HG03342 (cell line): ENCODE data around the gene MAN1C1.

Source experiments
- ATAC-seq: cut with Tn5 transposase; IDR thresholded peaks from one replicate; pipeline ENCODE4 v1.9.1; 2021; ENCODE audit warnings: mild to moderate bottlenecking, moderate library complexity; ENCODE audit not compliant: unreplicated experiment

The MAN1C1 gene

DNA sequence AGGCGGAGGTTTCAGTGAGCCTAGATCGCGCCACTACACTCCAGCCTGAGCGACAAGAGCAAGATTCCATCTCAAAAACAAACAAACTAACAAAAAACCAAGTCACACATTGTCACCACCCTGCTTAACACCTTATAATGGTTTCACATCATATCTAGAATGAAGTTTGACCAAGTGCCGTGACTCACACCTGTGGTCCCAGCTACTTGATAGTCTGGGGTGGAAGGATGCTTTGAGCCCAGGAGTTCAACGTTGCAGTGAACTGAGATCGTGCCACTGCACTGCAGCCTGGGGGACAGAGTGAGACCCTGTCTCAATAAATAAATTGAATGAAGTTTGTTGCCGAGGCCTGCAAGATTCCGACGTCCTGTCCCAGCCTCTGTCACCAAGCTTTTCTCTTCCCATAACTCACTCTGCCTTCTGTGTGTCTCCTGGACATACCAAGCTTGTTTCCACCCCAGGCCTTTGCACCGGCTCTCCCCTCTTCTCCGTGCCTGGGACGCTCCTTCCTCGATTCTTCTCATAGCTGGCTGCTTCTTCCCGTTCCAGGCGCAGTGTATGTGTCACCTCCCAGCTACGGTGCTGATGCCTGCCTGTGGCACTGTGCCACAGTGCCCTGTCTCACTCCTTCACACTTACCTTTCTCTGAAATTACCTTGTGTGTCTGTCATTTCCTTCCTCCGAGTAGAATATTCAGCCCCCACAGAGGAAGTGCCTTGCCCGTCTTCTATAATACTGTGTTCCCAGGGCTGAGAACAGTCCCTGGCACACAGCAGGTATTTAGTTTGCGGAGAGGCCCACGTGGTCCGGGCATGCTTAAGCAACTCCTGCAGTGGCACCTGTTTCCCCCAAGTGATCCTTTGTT lies 179.6 kb downstream of the MAN1C1 start:
- ATAC-seq = no peak

DNA sequence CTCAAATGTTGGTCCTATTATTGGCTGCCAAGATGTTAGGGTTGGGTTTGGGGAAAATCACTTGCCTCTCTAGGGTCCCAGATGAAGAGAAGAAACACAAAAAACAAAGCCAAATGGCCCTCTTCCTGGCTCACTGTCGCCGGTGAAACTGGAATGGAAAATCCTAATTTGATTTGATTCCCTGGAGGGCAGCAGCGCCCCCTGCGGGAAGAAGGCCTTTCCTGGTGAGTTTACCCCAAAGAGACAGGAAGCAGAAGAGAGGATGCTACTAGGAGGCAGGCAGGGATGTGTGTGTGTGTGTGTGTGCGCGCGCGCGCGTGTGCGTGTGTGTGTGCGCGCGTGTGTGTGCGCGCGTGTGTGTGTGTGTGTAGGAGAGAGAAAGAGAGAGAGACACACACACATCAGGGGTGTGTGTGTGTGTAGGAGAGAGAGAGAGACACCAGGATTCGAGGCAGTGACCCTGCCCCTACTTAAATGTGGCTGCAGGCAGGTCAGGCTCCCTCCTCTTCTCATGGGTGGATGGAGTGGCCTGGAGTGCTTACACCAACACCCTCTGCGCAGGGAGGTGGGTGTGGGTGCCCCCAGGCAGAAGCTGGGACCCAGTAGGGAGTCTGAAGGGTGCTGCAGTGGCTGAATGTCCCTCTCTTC lies 180.3 kb downstream of the MAN1C1 start:
- no peak for ATAC-seq

DNA sequence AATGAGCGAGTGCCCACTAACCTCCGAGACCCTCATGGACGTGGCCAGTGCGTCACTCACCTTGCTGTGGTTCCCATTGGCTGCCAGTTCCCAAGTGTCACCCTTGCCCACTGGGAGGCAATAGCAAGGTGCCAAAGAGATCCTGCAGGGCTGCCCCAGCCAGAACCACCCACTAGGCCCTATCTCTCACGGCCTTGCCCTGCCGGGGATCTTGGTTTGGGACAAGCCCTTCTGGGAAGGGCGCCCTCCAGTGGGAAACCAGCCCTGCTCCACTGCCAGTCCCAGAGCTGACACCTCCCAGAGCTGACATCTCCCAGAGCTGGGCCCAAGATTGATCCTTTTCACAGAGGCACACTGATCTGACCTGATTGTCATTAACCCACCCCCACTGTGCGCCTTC lies 181.3 kb downstream of the MAN1C1 start:
- no peak for ATAC-seq

DNA sequence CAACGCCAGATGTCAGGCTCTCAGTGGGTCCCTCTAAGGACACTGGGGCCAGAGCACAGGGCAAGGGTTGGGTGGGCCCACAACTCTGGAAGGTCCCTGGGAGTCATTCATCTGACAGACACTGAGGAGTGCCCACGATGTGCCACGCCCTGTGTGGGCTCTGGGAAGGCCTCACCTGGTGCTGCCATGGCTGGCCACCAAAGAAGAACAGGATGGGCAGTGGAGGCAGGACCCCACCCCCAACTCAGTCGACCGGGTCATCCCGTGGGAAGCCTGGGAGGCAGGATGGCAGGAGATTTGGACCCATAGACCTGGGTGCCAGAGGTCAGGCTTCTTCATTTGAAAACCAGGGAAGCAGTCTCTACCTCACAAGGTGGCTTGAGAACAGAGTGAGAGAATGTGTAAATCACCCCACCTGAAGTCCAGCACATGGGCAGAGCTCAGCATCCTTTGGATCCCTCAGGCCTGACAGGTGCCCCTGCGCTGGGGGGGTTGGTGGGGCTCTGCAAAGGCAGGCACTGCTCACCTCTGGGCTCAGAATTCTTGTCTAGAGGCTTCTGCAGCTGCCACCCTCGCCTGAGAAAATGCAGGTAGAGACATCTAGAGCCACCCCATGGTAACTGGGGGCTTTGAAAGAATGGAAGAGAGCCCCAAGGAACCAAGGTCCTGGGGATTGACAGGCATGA lies 182.2 kb downstream of the MAN1C1 start:
- no peak for ATAC-seq

DNA sequence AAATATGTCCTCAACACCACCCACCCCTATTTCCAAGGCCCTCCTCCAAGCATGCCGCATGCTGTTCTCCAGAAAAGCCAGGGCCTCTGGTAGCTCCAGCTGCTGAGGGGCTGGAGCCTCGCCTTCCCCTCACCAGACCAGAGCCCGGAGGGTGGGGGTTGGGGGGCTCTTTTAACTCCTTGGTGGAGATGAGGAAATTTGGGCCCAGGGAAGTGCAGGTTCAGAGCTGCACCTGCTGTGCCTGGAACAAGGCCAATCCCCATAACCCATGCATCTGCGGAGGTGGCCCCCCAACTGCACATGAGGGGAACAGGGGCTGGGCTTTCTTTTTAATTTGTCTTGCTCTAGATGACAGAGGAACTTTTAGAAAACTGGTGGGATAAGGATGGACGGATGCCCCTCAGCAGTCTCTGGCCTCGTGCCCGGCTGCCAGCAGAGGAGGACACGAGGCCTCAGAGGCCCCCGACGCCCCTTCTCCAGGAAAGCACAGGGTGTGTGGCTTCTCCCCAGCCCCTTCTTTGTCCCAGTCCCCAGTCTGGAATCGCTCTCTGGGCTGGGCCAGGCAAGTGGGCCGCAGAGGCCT lies 182.9 kb downstream of the MAN1C1 start:
- ATAC-seq = no peak

DNA sequence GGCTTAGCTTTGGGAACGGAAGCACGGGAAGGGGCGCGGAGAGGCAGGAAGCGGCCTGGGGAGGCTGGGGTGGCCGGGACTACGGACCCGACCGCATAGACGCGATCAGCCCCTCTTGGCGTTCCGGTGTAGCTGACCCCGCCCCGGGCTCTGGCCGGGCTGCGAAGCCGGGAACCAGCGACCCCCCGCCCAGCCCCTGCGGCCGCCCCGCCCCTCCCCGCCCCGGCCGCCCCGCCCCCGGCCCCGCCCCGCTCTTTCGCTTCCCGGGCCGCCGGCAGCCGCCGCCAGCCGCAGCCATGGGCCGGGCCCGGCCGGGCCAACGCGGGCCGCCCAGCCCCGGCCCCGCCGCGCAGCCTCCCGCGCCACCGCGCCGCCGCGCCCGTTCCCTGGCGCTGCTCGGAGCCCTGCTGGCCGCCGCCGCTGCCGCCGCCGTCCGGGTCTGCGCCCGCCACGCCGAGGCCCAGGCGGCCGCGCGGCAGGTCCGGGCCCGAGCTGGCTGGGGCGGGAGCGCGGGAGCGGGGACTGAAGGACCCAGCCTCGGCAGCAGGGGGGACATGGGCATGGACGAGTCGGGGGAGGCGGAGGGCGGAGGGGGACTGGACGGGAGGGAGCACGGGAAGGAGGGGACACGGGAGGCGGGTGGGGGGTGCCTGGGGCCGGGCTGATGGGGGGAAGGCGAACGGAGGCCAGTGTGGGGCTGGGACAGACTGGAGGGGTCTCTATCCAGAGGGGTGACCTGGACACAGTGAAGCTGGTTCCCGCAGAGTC lies 183.5 kb downstream of the MAN1C1 start, which contains the start of gene SELENON:
Gene SELENON (plus strand): TSS at position 259 of the 768 bp plus-strand sequence. CDS start 38 bp downstream, at position 297.
- no peak for ATAC-seq

DNA sequence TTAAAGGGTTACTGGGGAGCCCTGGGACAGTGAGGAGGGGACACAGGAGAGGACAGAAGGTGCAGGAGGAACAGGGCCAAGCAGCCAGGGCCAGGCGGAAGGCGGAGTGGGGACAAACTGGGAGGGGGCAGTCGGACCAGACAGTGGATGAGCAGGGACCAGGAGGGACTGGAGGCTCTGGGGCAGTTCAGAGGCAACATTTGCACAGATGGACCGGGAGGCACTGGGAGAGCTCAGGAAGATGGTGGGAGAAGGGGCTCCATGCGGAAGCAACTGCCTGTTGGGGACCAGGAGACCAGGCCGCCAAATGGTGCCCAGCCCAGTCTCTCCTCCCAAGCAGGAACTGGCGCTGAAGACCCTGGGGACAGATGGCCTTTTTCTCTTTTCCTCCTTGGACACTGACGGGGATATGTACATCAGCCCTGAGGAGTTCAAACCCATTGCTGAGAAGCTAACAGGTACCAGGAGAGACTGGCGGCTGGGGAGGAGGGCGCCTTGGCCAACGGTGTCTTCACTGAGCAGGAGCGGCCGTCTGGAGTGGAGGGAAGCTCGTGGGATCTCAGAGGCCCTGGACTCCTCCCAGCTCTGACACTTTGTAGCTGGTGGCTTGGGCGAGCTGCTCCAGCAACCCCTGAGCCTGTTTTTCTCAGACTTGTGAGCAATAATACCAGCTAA lies 184.2 kb downstream of the MAN1C1 start:
- no peak for ATAC-seq

DNA sequence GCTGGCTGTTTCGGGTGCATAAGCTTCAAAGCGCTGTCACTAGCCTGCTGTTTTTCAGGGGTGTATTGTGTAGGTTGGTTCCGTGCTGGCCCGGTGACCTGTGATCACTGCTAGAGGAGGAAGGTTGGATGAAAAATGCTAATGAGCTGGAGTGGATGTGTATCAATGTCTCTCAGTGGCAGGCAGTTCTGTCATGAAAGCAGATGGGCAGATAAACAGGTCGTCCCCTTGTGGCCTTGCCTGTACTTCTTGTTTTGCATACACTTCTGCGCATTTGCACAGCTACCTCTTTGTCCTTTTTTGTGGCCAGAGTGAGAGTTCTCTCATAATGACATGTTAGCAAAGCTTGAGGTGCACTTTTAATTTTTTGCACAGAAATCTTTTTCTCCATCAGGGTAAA lies 186.3 kb downstream of the MAN1C1 start:
- no peak for ATAC-seq

DNA sequence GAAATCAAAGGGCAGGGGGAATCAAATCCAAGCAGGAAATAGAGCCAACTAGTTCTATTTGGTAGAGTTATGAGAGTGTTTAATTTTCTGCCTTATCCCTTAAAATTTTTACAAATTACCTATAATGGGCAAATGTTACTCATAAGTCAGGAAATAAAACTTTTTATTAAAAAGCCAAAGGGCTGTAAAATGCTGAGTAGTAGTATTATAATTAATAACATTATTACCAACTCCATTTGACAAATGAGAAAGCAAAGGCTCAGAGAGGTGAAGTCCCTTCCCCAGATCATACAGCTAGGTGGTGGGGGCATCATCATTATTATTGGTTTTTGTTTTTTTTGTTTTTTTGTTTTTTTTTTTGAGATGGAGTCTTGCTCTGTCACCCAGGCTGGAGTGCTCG lies 186.8 kb downstream of the MAN1C1 start:
- ATAC-seq = no peak

DNA sequence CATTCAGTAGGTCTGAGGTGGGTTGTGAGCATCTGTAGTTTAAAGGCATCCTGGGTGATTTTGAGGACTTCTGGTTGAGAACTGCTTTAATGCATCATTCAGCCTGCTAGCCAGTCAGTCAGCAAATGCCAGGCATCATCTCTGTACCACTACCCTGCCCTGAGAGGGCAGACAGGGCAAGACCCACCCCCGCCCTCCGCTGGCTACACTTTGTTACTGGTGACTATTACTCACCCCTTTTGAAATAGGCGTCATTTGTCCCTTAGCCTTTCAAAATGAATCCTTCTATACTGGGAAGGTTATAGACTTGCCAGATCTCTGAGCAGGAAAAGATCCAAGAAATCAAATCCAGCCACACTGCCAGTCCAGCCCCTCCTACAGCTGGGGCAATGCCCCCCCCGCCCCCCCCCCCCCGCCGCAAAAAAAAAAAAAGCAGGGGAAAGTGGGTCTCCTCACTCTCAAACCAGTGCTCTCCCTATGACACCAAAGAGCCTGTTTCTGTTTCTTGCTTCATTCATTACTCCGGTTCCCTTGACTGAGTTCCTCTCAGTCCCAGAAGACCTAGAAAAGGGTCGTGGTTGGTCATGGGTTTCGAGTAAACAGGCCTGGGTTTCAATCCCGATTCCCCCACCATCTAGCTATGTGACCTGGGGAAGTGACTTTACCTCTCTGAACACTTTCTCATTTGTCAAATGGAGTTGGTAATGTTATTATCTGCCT lies 187.8 kb downstream of the MAN1C1 start:
- no peak for ATAC-seq

DNA sequence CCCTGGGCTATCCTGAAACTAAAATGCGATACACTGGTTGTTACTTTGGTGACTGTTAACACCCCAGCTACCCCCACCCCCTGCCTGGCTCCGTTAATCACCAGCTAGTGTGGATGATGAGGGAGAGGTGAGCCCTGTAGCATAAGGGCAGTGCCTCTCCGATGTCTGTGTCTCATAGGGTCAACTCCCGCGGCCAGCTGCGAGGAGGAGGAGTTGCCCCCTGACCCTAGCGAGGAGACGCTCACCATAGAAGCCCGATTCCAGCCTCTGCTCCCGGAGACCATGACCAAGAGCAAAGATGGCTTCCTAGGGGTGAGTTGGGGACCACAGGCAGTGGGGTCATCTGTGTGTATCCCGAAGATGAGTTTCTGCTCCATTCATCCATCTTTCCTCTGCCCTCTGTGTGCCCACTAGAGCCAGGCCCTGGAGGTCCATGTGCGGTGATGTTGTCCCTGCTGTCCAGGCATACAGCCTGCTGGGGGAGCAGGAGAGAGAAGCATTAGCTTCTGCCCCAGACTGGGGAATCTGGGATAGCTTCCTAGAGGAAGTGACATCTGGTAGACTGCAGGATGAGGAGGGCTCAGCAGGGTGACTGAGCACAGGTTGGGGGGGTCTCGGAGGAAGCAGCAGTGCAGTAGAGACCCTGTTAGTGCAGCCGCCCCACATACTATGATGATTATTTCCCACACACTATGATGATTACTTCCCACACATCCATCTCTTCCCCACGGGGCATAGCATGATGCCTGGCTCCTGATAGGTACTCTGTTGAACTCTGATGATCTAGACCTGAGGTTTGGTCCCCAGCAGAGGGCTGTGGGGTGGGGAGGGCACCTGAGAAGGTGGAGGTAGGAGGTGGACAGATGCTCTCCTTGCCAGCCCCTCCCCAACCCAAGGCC lies 188.6 kb downstream of the MAN1C1 start:
- ATAC-seq = no peak

DNA sequence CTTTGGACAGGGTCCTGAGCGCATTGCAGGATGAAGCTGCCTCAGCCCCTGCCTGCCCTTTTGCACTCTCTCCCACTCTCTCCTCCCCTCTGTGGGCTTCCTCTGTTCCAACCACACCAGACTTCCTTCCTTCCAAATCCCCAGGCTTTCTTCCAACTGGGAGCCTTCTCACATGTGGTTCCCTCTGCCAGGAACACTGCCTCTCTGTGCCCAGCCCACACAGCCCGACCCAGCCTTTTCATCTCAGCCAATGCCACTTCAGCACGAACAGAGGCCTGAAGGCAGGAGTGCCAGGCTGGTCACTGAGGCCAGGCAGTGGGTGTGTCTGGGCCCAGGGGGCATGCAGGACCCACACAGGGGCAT lies 189.3 kb downstream of the MAN1C1 start:
- ATAC-seq = no peak

DNA sequence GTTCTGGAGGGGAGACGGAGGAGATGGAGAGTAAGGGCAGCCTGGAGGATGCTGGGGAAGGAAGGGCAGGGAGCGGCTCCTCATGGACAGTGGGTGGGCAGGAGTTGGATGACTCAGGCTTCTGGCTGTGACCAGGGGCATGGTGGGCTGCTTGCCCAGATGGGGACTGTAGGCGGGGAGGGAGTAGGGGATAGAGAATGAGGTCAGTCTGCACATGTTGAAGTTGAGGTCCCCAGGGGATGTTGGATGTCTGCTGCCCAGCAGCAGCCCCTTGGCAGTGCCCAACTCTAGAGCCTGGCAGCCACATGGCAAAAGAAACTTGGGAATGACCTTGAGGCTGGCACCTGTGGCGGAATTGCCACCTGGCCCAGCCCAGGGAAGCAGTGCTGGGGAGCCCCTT lies 189.8 kb downstream of the MAN1C1 start:
- no peak for ATAC-seq

DNA sequence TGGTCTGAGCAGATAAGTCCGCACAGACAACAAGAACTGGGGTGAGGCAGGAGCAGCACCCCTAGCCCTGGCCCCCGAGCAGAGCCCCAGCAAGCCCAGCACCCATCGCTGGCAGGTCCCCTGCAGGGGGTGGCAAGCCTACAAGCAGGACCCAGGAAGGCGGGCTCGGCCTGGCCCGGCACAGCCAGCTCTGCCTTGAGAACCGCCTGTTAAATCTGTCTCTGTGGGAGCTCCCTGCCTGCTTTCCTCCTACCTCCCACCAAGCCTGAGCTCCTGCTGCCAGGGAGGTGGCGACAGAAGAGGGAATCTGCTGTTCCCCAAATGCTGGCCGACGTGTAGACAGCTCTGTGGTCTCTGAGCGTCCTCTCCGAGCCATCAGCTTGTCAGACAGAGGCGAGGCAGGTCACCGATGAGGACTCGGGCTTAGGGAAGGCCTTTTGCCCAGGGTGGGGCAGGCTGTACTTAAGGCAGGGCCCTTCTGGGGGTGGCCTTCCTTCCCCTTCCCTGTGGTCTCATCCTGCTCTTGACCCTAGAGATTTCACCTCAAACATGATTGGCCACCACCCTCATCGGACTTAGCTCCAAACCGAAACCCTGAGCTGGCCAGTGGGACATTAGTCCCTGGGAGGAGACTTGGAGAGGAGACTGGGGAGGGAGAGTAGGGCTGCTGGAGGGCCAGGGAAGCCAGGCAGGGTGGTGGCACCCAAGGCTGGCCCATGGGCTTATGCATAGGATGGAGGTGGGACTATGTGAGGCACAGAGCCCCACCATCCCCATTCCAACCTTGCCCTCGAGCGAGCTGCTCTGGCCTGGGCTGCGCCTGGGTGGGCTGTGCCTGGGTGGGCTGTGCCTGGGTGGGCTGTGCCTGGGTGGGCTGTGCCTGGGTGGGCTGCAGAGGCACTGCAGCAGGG lies 191.1 kb downstream of the MAN1C1 start:
- no peak for ATAC-seq

DNA sequence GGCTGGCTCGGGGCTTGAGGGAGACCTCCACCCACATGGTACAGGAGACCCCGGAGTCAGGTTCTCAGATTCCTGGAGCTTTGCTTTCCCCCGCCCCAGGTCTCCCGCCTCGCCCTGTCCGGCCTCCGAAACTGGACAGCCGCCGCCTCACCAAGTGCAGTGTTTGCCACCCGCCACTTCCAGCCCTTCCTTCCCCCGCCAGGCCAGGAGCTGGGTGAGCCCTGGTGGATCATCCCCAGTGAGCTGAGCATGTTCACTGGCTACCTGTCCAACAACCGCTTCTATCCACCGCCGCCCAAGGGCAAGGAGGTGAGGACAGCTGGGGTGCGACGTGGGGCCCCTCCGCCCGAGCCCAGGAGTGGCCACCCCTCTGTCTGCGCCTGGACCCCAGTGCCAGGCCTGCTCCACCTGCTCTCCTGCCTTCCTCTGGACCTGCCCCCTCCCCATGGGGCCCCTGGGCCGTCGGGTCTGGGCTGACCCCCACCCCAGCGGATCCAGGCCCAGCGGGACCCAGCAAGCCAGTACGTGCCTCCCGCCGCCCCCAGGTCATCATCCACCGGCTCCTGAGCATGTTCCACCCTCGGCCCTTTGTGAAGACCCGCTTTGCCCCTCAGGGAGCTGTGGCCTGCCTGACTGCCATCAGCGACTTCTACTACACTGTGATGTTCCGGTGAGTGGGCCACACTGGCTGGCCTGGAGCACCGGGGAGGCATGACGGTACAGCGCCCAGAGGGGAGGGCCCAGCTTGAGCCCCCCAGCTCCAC lies 192.1 kb downstream of the MAN1C1 start:
- no peak for ATAC-seq

DNA sequence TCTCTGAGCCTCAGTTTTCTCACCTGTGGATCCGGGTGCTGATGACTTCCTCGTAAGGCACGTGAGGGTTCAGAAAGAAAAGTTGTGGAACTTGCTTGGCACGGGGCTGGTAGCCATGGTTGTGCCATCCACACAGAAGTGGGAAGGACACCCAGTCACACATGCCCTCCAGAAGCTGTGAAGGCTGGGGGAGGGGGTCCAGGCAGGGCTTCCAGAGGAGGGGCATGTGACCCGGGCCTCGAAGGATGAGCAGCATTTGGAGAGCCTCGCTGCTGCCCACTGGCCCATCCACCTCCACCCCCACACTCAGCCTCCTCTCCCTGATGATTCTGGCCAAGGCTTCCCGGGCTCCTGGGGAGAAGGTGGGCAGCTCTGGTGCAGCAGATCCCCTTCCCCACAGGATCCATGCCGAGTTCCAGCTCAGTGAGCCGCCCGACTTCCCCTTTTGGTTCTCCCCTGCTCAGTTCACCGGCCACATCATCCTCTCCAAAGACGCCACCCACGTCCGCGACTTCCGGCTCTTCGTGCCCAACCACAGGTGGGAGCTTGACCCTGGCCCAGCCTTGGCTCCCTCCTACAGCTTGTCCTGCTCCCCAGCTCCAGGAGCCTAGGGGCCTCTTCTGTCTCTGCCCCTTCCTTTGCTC lies 192.8 kb downstream of the MAN1C1 start:
- no peak for ATAC-seq
